Measurements from ENCODE around the gene CRYBA1. TPM values are rescaled to one million over a fixed set of nuclear protein-coding genes. Genes with fewer than 3 reads are reported as not detected.

CRYBA1 gene
- total and polyA plus RNA-seq, 8 donors, result not detected

DNA sequence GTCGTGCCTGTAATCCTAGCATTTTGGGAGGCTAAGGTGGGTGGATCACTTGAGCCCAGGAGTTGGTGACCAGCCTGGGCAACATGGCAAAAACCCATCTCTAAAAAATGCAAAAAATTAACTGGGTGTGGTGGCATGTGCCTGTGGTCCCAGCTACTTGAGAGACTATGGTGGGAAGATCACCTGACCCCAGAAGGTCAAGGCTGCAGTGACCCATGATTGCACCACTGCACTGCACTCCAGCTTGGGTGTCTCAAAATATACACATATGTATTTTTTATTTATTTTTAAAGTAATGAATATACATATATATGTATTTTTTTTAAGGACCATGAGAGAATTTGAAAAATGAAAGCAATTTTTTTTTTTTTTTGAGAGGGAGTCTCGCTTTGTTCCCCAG lies 52.4 kb downstream of the CRYBA1 start:
- ATAC-seq (no peak), FAIRE-seq (no peak), DNase-seq (no peak)
- TF ChIP-seq, protein P1, sequence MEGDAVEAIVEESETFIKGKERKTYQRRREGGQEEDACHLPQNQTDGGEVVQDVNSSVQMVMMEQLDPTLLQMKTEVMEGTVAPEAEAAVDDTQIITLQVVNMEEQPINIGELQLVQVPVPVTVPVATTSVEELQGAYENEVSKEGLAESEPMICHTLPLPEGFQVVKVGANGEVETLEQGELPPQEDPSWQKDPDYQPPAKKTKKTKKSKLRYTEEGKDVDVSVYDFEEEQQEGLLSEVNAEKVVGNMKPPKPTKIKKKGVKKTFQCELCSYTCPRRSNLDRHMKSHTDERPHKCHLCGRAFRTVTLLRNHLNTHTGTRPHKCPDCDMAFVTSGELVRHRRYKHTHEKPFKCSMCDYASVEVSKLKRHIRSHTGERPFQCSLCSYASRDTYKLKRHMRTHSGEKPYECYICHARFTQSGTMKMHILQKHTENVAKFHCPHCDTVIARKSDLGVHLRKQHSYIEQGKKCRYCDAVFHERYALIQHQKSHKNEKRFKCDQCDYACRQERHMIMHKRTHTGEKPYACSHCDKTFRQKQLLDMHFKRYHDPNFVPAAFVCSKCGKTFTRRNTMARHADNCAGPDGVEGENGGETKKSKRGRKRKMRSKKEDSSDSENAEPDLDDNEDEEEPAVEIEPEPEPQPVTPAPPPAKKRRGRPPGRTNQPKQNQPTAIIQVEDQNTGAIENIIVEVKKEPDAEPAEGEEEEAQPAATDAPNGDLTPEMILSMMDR (IDR thresholded peaks at IDR 0.05), result no peak
- WGBS, 2 donors, result 85 to 89% methylated on average over 2 of the region's 2 CpGs
- peaks cover 0 to 7% (median 0%) of the 10 kb centered on the region in 3 donors for H3K4me1 ChIP-seq
- no peak overlapping the region for H3K4me3 ChIP-seq
- H3K27me3 ChIP-seq, result no peaks in the 10 kb centered on the region
- no peaks in the 10 kb centered on the region for H3K36me3 ChIP-seq
- H3K9me3 ChIP-seq, result no peaks in the 10 kb centered on the region
- no peak overlapping the region for H3K27ac ChIP-seq
- intact Hi-C loops (cut with DNase I), result no loop called here

DNA sequence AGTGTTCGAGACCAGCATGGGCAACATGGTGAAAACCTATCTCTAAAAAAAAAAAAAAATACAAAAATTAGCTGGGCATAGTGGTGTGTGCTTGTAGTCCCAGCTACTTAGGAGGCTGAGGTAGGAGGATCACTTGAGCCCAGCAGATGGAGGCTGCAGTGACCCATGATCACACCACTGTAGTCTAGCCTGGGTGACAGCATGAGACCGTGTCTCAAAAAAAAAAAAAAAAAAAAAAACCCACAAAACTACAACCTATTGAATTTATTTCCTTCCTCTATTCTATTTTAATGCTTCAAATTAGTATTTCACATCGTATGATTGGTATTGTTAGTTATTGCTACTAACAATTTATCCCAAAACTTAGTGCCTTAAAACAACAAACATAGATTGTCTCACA lies 56.7 kb downstream of the CRYBA1 start:
- intact Hi-C loops (cut with DNase I), result no loop called here
- DNase-seq, result no peak
- no peaks in the 10 kb centered on the region for H3K9me3 ChIP-seq
- TF ChIP-seq, protein P1 (IDR thresholded peaks at IDR 0.05), result no peak
- no peaks in the 10 kb centered on the region for H3K36me3 ChIP-seq
- no peaks in the 10 kb centered on the region for H3K4me1 ChIP-seq
- no peak overlapping the region for H3K4me3 ChIP-seq
- 79 to 89% methylated on average over 3 of the region's 3 CpGs for WGBS, 2 donors
- no peak for FAIRE-seq
- ATAC-seq, result no peak
- no peak overlapping the region for H3K27ac ChIP-seq
- no peaks in the 10 kb centered on the region for H3K27me3 ChIP-seq

Other genes with a start within 250 kb of the CRYBA1 start
- gene SEZ6, start 240.8 kb upstream of the CRYBA1 start, total RNA-seq, result 1 to 10 TPM in 1 of 6 donors, under 1 TPM in 5; 0.13 to 1.0 (median 0.52) TPM
- gene SEZ6, start 240.8 kb upstream of the CRYBA1 start, polyA plus RNA-seq, result 1 to 10 TPM; 1.6 to 5.0 TPM
- 1 to 10 TPM in 1 of 6 donors, under 1 TPM in 5; 0.55 to 1.1 (median 0.76) TPM for gene PIPOX, start 203.7 kb upstream of the CRYBA1 start, total RNA-seq
- 1 to 10 TPM; 1.3 to 2.9 TPM for gene PIPOX, start 203.7 kb upstream of the CRYBA1 start, polyA plus RNA-seq
- gene MYO18A, start 66.5 kb upstream of the CRYBA1 start, total RNA-seq, result 10 to 100 TPM; 21.3 to 47.0 (median 28.9) TPM
- gene MYO18A, start 66.5 kb upstream of the CRYBA1 start, polyA plus RNA-seq, result 10 to 100 TPM; 48.2 to 85.3 TPM
- gene NUFIP2, start 47.3 kb downstream of the CRYBA1 start, total RNA-seq, result 10 to 100 TPM; 13.6 to 28.1 (median 17.4) TPM
- gene NUFIP2, start 47.3 kb downstream of the CRYBA1 start, polyA plus RNA-seq, result 10 to 100 TPM in 1 of 2 donors, 1 to 10 TPM in 1; 8.7 to 12.7 TPM
- 10 to 100 TPM; 15.6 to 31.8 (median 18.5) TPM for gene TAOK1, start 143.5 kb downstream of the CRYBA1 start, total RNA-seq
- gene TAOK1, start 143.5 kb downstream of the CRYBA1 start, polyA plus RNA-seq, result 1 to 10 TPM; 5.4 to 6.6 TPM

All from pancreas (tissue), 10 donors.